Measurements from ENCODE around the gene LRRC45. TPM values are rescaled to one million over a fixed set of nuclear protein-coding genes. Genes with fewer than 3 reads are reported as not detected.

The LRRC45 gene
- total and polyA plus RNA-seq, 2 donors = 8.7 to 14.9 TPM

DNA sequence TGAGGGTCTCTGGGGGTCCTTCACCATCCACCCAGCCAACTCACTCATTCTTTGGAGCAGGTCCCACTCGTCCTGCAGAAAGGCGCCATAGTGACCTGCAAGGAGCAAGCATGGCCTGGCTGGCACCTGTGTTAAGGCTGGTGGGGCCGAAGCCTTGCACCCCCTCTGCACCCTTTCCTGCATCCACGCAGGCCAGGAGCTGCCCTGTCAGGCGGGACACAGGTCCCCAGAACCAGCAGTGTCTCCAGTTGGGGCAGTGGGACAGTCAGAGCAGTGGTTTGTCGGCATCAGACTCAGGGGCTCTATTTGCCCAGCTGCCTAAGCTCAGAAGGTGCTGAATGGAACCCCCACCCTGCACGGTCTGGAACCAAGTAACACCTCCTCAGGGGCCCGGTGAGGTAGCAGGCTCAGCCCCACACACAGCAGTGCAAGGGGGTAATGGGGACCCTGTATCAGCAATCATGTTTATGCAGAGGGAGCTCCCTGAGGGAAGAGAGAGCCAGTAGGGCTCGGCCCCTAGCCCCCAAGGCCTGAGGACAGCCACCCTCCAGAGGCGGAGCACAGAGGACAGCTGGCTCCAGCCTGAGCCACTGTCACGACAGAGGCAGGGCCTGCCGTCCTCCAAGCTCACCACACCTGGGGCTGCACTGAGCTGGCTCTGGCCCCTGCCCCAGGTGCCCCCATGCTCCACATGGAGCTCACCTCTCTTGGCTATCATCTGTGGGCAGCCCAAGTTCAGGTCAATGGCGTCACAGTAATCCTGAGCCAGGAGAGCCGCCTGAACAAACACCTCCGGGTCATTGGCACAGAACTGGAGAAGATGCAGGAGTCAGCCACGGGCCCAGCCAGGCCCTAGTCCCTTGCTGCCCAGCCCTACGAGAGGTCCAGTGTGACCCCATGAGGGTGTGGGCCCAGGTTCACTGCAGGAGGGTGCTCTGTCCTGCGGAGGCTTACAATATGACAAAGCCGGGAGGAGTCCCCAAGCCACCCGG is 40.6 kb downstream of the LRRC45 start:
- Histone ChIP-seq H3K4me3 (ENCODE audit: low read depth, low read length) (no peak overlapping the region), H3K4me1 (ENCODE audit: insufficient read depth) (peaks cover 4% of the 10 kb centered on the region), H3K36me3 (ENCODE audit: insufficient read depth) (peaks cover 2% of the 10 kb centered on the region), H3K27ac (ENCODE audit: low read depth) (no peak overlapping the region)
- WGBS = 80% methylated on average over 20 of the region's 20 CpGs
- no peak for DNase-seq (ENCODE audit: extremely low spot score)

GRCh38 chr17:82064433-82065192 is 41.5 kb downstream of the LRRC45 start:
- Histone ChIP-seq H3K36me3 (ENCODE audit: insufficient read depth) (no peaks in the 10 kb centered on the region), H3K4me1 (ENCODE audit: insufficient read depth) (peaks cover 4% of the 10 kb centered on the region), H3K27ac (ENCODE audit: low read depth) (peak overlapping the region; percentile 45), H3K4me3 (ENCODE audit: low read depth, low read length) (peak overlapping the region; percentile 94)
- 33% methylated on average over 36 of the region's 36 CpGs for WGBS
- DNase-seq (ENCODE audit: extremely low spot score) = no peak

GRCh38 chr17:82065193-82065637 is 42.1 kb downstream of the LRRC45 start:
- peak overlapping the region; percentile 94 for H3K4me3 ChIP-seq (ENCODE audit: low read depth, low read length)
- no peaks in the 10 kb centered on the region for H3K36me3 ChIP-seq (ENCODE audit: insufficient read depth)
- H3K27ac ChIP-seq (ENCODE audit: low read depth) = peak overlapping the region; percentile 45
- DNase-seq (ENCODE audit: extremely low spot score) = no peak
- peaks cover 4% of the 10 kb centered on the region for H3K4me1 ChIP-seq (ENCODE audit: insufficient read depth)
- 1% methylated on average over 47 of the region's 47 CpGs for WGBS

DNA sequence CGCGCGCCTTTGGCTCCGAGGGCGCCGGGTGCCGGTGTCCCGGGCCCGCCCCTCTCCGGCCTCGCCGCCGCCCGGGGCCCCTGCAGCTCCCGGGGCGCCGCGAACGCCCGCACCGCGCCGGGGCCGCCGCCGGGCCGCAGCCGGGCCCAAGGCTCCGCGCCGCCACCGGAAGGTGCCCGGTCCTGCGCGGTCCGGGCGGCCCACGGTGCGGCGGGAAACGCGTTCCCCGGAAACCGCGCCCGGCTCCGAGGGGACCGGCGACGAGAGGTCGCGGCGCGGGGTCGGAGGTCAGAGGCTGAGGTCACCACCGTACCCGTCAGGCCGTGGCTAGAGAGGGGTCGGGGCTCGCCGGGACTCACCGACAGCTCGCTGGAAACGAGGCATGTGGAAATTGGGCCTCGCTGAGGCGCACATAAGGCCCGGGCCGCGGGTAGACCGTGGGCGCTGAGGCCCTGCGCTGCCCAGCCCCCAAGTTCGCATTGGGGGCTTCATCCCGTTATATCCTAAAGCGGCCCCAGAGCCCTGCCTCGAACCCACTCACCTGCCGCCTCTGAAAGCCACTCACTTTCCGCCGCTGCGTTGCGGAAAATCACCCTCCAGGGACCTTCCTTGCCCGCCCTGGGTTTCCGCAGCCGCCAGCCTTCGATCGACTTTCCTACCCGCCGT is 42.7 kb downstream of the LRRC45 start, which contains the start of gene DUS1L:
TSS of gene DUS1L (minus strand) at position 167 of the 666 bp plus-strand sequence. CDS start 745 bp downstream, outside the sequence.
- 11% methylated on average over 88 of the region's 88 CpGs for WGBS
- Histone ChIP-seq H3K4me1 (ENCODE audit: insufficient read depth) (peaks cover 4% of the 10 kb centered on the region), H3K36me3 (ENCODE audit: insufficient read depth) (no peaks in the 10 kb centered on the region), H3K4me3 (ENCODE audit: low read depth, low read length) (peak within 1 kb of the TSS; percentile 94), H3K27ac (ENCODE audit: low read depth) (peak within 1 kb of the TSS; percentile 87)
- no peak for DNase-seq (ENCODE audit: extremely low spot score)

- no peak overlapping the region for H3K4me3 ChIP-seq (ENCODE audit: low read depth, low read length)
- no peak overlapping the region for H3K27ac ChIP-seq (ENCODE audit: low read depth)
- H3K36me3 ChIP-seq (ENCODE audit: insufficient read depth) = no peaks in the 10 kb centered on the region
- no peak for DNase-seq (ENCODE audit: extremely low spot score)
- H3K4me1 ChIP-seq (ENCODE audit: insufficient read depth) = peaks cover 4% of the 10 kb centered on the region
Measured at GRCh38 chr17:82070611-82071010, 47.5 kb downstream of the LRRC45 start.

DNA sequence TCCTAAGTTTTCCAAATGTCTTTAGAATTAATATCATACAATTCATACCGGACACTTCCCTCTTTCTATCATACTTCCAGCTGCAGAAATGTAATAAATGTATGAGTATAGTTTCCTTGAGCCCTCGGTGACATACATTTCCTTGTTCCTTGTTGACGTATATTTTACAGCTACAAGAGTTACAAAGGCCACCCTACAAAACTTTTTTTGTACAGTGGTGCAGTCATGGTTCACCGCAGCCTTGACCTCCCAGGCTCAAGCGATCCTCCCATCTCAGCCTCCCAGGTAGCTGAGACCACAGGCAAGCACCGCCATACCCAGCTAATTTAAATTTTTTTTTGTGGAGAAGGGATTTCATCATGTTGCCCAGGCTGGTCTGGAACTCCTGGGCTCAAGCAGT is 49.7 kb downstream of the LRRC45 start:
- H3K27ac ChIP-seq (ENCODE audit: low read depth) = no peak overlapping the region
- 83% methylated on average over 6 of the region's 6 CpGs for WGBS
- no peak for DNase-seq (ENCODE audit: extremely low spot score)

GRCh38 chr17:82073446-82073845 is 50.3 kb downstream of the LRRC45 start:
- DNase-seq (ENCODE audit: extremely low spot score) = no peak
- Histone ChIP-seq H3K36me3 (ENCODE audit: insufficient read depth) (no peaks in the 10 kb centered on the region), H3K4me1 (ENCODE audit: insufficient read depth) (no peaks in the 10 kb centered on the region), H3K4me3 (ENCODE audit: low read depth, low read length) (no peak overlapping the region), H3K27ac (ENCODE audit: low read depth) (no peak overlapping the region)
- 86% methylated on average over 9 of the region's 9 CpGs for WGBS

More for the DNA sequence above, 49.7 kb downstream of the LRRC45 start:
- no peaks in the 10 kb centered on the region for H3K36me3 ChIP-seq (ENCODE audit: insufficient read depth)
- no peak overlapping the region for H3K4me3 ChIP-seq (ENCODE audit: low read depth, low read length)
- H3K4me1 ChIP-seq (ENCODE audit: insufficient read depth) = no peaks in the 10 kb centered on the region

DNA sequence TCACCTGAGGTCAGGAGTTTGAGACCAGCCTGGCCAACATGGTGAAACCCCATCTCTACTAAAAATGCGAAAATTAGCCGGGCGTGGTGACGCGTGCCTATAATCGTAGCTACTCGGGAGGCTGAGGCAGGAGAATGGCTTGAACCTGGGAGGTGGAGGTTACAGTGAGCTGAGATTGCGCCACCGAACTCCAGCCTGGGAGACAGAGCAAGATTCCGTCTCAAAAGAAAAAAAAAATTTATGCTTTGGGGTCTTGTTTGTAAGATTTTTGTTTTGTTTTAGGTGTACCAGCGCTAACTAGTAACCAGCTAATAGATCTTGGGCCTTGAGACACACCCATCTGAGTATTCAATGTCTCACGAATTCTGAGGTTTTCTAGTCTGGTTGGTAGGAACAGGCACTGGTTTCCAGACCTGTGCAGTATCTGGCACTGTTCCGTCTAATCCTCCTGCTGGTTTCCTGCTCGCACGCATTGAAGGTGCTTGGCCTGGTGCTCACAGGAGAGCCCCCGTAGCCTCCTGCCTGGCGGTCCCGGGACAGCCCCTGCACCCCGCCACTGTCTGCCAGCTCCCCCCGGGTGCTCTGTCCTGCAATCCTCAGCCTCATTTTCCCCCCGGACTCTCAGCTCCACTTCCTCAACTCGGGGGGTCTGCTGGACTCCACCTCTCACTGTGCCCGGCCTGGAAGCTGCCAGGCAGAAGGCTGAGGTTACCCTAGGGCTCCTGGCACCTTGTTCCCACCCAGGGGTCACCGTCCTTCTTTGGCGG is 53.1 kb downstream of the LRRC45 start:
- Histone ChIP-seq H3K36me3 (ENCODE audit: insufficient read depth) (peaks cover 3% of the 10 kb centered on the region), H3K4me1 (ENCODE audit: insufficient read depth) (no peaks in the 10 kb centered on the region), H3K4me3 (ENCODE audit: low read depth, low read length) (no peak overlapping the region), H3K27ac (ENCODE audit: low read depth) (no peak overlapping the region)
- WGBS = 80% methylated on average over 25 of the region's 25 CpGs
- no peak for DNase-seq (ENCODE audit: extremely low spot score)

DNA sequence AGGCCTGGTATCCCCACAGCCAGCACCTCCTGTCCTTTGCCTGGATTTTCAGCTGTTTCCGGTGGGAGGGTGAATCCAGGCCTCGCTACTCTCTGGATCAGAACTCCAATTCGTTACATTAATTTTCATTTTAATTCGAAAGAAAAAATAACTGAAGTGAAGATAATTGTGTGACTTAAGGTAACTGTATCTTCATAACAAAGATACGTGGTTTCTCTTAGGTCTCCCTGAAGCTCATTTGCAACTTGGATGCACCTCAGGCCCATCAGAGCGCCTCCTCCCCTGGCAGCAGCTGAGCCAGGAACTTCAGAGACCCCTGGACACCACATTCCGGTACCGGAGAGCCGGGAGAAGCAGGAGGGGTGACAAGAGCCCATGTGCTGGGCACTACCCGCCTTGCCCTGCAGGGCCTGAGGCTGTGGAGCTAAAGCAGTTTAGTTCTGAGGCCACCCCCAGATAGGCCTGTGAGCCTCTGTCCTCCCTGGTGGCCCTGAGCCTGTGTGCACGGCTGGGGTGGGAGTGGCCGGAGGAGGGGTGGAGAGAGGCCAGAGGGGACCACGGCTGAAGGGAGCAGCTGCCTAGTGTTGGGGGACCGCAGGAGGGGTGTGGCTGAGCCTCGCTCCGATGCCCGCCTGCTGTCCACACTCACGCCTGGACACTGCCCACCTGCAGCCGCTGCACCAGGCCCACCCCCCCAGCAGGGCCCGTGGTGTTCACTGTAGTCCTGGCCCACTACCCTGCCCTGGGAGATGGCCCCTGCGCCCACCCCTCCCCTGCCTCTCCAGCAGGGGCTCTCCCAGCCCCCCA is 53.9 kb downstream of the LRRC45 start:
- H3K4me3 ChIP-seq (ENCODE audit: low read depth, low read length) = no peak overlapping the region
- H3K36me3 ChIP-seq (ENCODE audit: insufficient read depth) = peaks cover 6% of the 10 kb centered on the region
- H3K4me1 ChIP-seq (ENCODE audit: insufficient read depth) = no peaks in the 10 kb centered on the region
- no peak overlapping the region for H3K27ac ChIP-seq (ENCODE audit: low read depth)
- WGBS = 56% methylated on average over 21 of the region's 21 CpGs
- DNase-seq (ENCODE audit: extremely low spot score) = no peak

DNA sequence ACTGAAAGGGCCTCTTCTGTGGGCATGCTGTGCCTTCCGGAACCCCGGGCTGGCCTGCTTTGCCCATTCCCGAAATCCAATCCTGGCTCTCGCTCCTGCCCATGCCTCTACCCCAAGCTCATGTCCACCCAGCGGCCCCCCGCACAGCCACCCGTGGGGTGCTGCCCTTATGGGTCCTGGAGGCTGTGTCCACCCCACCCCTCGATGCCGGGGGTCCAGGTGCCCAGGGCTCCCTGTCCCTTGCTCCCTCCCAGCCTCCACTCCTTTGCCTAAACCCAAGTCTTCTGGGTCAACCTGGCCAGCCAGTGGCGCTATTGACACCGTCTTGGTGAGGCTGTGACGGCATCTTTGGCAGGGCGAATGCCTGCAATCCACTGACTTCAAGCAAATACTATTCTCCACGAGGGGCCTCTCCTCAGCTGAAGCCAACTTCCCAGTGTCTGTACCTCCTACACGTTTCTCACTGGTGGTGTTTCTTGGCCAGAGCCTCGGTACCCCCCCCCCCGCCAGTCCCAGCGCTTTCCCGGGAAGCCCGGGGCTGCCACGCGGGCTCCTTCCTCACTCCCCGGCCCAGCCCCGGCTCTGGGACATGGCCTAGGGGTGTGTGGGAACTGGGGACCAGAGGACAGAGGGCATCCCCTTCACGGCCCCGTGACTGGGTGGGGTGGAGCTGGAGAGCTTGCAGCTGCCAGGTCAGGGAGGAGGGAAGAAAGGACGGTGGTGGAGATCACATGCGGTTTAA is 54.7 kb downstream of the LRRC45 start:
- H3K27ac ChIP-seq (ENCODE audit: low read depth) = no peak overlapping the region
- H3K36me3 ChIP-seq (ENCODE audit: insufficient read depth) = peaks cover 12% of the 10 kb centered on the region
- DNase-seq (ENCODE audit: extremely low spot score) = peak; percentile 15
- 61% methylated on average over 28 of the region's 28 CpGs for WGBS
- H3K4me3 ChIP-seq (ENCODE audit: low read depth, low read length) = no peak overlapping the region
- no peaks in the 10 kb centered on the region for H3K4me1 ChIP-seq (ENCODE audit: insufficient read depth)

DNA sequence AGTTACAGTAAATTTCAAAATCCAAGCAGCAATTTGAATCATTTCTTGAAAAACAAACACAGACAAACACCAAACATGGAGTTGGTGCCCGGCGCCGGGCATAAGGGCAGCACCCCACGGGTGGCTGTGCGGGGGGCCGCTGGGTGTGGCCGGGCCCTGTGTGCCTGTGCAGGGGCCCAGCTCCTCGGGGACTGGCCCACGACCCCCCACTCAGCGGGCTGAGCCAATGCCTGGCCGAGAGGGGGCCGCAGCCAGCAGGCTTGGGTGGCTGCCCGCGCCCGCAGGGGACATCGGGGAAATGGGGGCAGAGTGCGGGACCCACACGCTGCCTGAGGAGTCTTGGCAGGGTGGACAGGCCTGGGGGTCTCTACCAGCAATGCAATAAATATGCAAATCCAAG is 55.3 kb downstream of the LRRC45 start:
- Histone ChIP-seq H3K36me3 (ENCODE audit: insufficient read depth) (peaks cover 14% of the 10 kb centered on the region), H3K4me1 (ENCODE audit: insufficient read depth) (no peaks in the 10 kb centered on the region), H3K27ac (ENCODE audit: low read depth) (no peak overlapping the region), H3K4me3 (ENCODE audit: low read depth, low read length) (no peak overlapping the region)
- WGBS = 93% methylated on average over 18 of the region's 18 CpGs
- no peak for DNase-seq (ENCODE audit: extremely low spot score)
